SK-N-SH treated with all-trans-retinoic acid at 6 μM for 48 hours (cell line): ENCODE data around the gene CST7.

ENCODE experiments used
- ATAC-seq: fragments of 200-7000 bp; cut with Tn5 transposase; 3 replicates; pipeline ENCODE4 v1.9.1; 2020; ENCODE audit warnings: mild to moderate bottlenecking, moderate library complexity
- ARNTL ChIP-seq: fragments of 450-650 bp; formaldehyde crosslinking; IDR thresholded peaks from 2 replicates; pipeline ENCODE4 v1.5.0; 2020; ENCODE audit warnings: low read depth, mild to moderate bottlenecking, moderate library complexity, borderline replicate concordance
- BACH2 ChIP-seq: fragments of 250-450 bp; sonication (Bioruptor Pico); IDR thresholded peaks from 2 replicates; pipeline ENCODE4 v1.9.0; 2021; ENCODE audit warnings: mild to moderate bottlenecking, borderline replicate concordance
- CSDC2 ChIP-seq: fragments of 250-450 bp; sonication (Bioruptor Pico); IDR thresholded peaks from 2 replicates; pipeline ENCODE4 v1.5.0; 2020; ENCODE audit warnings: mild to moderate bottlenecking, moderate library complexity
- CSRNP3 ChIP-seq: fragments of 250-450 bp; sonication (Bioruptor Pico); IDR thresholded peaks from 2 replicates; pipeline ENCODE4 v1.5.1; 2021; ENCODE audit warnings: mild to moderate bottlenecking, moderate library complexity
- ESRRG ChIP-seq: fragments of 250-450 bp; sonication (Bioruptor Pico); IDR thresholded peaks from 2 replicates; pipeline ENCODE4 v1.6.1; 2021; ENCODE audit warnings: mild to moderate bottlenecking
- OSR1 ChIP-seq: fragments of 250-450 bp; sonication (Bioruptor Pico); IDR thresholded peaks from 2 replicates; pipeline ENCODE4 v1.8.0; 2022; ENCODE audit warnings: moderate library complexity, mild to moderate bottlenecking, inconsistent platforms
- PPARA ChIP-seq: fragments of 250-450 bp; sonication (Bioruptor Pico); IDR thresholded peaks from 2 replicates; pipeline ENCODE4 v1.5.0; 2020; ENCODE audit warnings: mild to moderate bottlenecking, borderline replicate concordance
- RARB ChIP-seq: fragments of 250-450 bp; sonication (Bioruptor Pico); IDR thresholded peaks from 2 replicates; pipeline ENCODE4 v1.8.0; 2021; ENCODE audit warnings: mild to moderate bottlenecking, moderate library complexity
- SNAI2 ChIP-seq: fragments of 250-450 bp; sonication (Bioruptor Pico); IDR thresholded peaks from 2 replicates; pipeline ENCODE4 v1.5.0; 2020; ENCODE audit warnings: mild to moderate bottlenecking, moderate library complexity
- TCF4 ChIP-seq: fragments of 250-450 bp; sonication (Bioruptor Pico); IDR thresholded peaks from 2 replicates; pipeline ENCODE4 v1.8.0; 2021; ENCODE audit warnings: mild to moderate bottlenecking, moderate library complexity, borderline replicate concordance
- TSHZ2 ChIP-seq: fragments of 250-450 bp; sonication (Bioruptor Pico); IDR thresholded peaks from 2 replicates; pipeline ENCODE4 v1.5.0; 2020; ENCODE audit warnings: mild to moderate bottlenecking, moderate library complexity
- ZC3H10 ChIP-seq: fragments of 250-450 bp; sonication (Bioruptor Pico); IDR thresholded peaks from 2 replicates; pipeline ENCODE4 v1.5.1; 2021; ENCODE audit warnings: mild to moderate bottlenecking, moderate library complexity
- ZFP3 ChIP-seq: fragments of 250-450 bp; sonication (Bioruptor Pico); IDR thresholded peaks from 2 replicates; pipeline ENCODE4 v1.5.0; 2020; ENCODE audit warnings: mild to moderate bottlenecking, moderate library complexity
- ZFP30 ChIP-seq: fragments of 450-650 bp; formaldehyde crosslinking; IDR thresholded peaks from 2 replicates; pipeline ENCODE4 v1.5.0; 2022; ENCODE audit warnings: mild to moderate bottlenecking, moderate library complexity
- ZNF565 ChIP-seq: fragments of 450-650 bp; formaldehyde crosslinking; conservative IDR thresholded peaks from 2 replicates; pipeline ENCODE4 v1.5.0; 2020; ENCODE audit warnings: low read depth, mild to moderate bottlenecking, moderate library complexity
- ZNF70 ChIP-seq: fragments of 450-650 bp; formaldehyde crosslinking; IDR thresholded peaks from 2 replicates; pipeline ENCODE4 v1.5.0; 2020; ENCODE audit warnings: mild to moderate bottlenecking, moderate library complexity
- ZNF8 ChIP-seq: fragments of 450-650 bp; formaldehyde crosslinking; IDR thresholded peaks from 2 replicates; pipeline ENCODE4 v1.5.0; 2020; ENCODE audit warnings: mild to moderate bottlenecking, moderate library complexity
- TF ChIP-seq, protein P1 (sequence below): fragments of 250-450 bp; sonication (Bioruptor Pico); IDR thresholded peaks from 2 replicates; pipeline ENCODE4 v1.8.0; 2020; ENCODE audit warnings: mild to moderate bottlenecking, moderate library complexity, borderline replicate concordance
- TF ChIP-seq, protein P2 (sequence below): fragments of 250-450 bp; sonication (Bioruptor Pico); IDR thresholded peaks from 2 replicates; pipeline ENCODE4 v1.5.1; 2020; ENCODE audit warnings: low read depth, mild to moderate bottlenecking, moderate library complexity

CST7 gene

DNA sequence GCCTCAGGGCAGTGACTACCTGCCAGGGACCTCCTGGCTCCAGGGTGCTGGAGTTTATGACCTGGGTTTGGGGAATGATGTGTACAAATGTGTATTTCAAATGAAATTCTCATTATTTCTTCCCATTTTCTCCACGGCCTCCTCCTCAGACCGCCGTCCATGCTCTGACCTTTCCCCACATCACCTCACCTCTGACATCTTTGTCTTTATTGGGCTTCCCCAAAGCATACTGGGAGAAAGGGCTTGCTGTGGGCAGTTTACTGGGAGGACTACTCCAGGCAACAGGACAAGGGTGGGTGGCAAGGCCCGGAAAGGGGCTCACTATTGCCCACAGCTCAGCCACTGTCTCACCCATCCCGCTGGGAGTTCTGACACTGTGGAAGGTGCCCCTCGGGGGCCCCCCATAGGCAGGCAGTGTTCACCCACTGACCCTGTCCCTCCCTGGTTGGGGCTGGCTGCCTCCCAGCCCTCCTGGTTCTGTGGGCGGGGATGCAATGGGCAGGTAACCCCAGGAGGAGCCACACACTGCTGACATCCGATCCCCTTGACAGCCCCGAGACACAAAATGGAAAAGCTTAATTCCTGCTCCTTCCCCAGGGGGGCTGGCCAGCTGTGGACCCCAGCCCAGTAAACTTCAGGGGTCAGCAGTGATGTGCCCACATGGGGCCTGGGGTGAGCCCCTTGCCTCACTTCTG is 39.8 kb upstream of the CST7 start:
- ATAC-seq: no peak
- no peak for TF ChIP-seq BACH2 (CRISPR knock-in tag)
- TF ChIP-seq ZNF70 (CRISPR knock-in tag): no peak
- TF ChIP-seq OSR1 (CRISPR knock-in tag): no peak
- TF ChIP-seq ZNF8 (CRISPR knock-in tag): no peak
- TF ChIP-seq, protein P1, sequence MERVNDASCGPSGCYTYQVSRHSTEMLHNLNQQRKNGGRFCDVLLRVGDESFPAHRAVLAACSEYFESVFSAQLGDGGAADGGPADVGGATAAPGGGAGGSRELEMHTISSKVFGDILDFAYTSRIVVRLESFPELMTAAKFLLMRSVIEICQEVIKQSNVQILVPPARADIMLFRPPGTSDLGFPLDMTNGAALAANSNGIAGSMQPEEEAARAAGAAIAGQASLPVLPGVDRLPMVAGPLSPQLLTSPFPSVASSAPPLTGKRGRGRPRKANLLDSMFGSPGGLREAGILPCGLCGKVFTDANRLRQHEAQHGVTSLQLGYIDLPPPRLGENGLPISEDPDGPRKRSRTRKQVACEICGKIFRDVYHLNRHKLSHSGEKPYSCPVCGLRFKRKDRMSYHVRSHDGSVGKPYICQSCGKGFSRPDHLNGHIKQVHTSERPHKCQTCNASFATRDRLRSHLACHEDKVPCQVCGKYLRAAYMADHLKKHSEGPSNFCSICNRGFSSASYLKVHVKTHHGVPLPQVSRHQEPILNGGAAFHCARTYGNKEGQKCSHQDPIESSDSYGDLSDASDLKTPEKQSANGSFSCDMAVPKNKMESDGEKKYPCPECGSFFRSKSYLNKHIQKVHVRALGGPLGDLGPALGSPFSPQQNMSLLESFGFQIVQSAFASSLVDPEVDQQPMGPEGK (CRISPR knock-in tag): no peak
- no peak for TF ChIP-seq CSRNP3 (CRISPR knock-in tag)
- no peak for TF ChIP-seq ZFP30
- no peak for TF ChIP-seq ZNF565
- no peak for TF ChIP-seq TCF4 (CRISPR knock-in tag)
- TF ChIP-seq ESRRG (CRISPR knock-in tag): no peak
- TF ChIP-seq, protein P2, sequence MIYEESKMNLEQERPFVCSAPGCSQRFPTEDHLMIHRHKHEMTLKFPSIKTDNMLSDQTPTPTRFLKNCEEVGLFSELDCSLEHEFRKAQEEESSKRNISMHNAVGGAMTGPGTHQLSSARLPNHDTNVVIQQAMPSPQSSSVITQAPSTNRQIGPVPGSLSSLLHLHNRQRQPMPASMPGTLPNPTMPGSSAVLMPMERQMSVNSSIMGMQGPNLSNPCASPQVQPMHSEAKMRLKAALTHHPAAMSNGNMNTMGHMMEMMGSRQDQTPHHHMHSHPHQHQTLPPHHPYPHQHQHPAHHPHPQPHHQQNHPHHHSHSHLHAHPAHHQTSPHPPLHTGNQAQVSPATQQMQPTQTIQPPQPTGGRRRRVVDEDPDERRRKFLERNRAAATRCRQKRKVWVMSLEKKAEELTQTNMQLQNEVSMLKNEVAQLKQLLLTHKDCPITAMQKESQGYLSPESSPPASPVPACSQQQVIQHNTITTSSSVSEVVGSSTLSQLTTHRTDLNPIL (CRISPR knock-in tag): no peak
- TF ChIP-seq CSDC2: no peak
- no peak for TF ChIP-seq SNAI2 (CRISPR knock-in tag)
- no peak for TF ChIP-seq TSHZ2 (CRISPR knock-in tag)
- no peak for TF ChIP-seq ARNTL
- TF ChIP-seq RARB (CRISPR knock-in tag): no peak

- ATAC-seq: no peak
- TF ChIP-seq ARNTL (no peak), ZFP3 (no peak)
- TF ChIP-seq, all 23 proteins: peak for 0
Measured at GRCh38 chr20:24909861-24910260, 39.2 kb upstream of the CST7 start.

DNA sequence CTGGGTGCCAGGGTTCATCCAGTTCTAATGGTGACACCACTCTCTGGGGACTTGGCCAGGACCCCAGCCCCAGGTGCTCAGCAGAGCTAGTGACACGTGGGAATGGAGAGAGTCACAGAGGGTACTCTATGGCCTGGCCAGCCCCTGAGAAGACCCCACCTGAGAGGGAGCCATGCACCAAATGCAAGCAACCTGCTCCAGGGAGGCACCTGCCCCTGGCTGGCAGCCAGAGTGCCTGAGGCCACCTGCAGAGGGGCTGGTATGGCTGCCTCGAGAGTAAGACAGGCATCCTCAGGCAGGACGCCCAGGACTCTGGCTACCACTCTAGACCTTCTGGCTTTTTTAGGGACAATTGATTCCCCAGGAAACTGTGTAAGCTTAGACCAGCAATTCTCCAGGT is 38.6 kb upstream of the CST7 start:
- no peak for TF ChIP-seq CSRNP3 (CRISPR knock-in tag)
- TF ChIP-seq ZC3H10 (CRISPR knock-in tag): no peak
- TF ChIP-seq, protein P2 (CRISPR knock-in tag): no peak
- TF ChIP-seq ZFP30: no peak
- no peak for TF ChIP-seq PPARA (CRISPR knock-in tag)
- no peak for ATAC-seq
